IPS DF 6.9 (cell line): Measurements from ENCODE around the gene MRPL17.

ENCODE experiments used
- DNase-seq: peaks from one replicate; pipeline ENCODE4 v3.0.0-alpha.2; 2013; ENCODE audit warnings: low read depth, low spot score
- H3K27ac ChIP-seq: one replicate; pipeline ENCODE4 v1.5.1; 2013; ENCODE audit warnings: low read length, control low read depth
- H3K27me3 ChIP-seq: 2 replicates; pipeline ENCODE4 v1.6.1; 2013; ENCODE audit warnings: mild to moderate bottlenecking, low read length; ENCODE audit not compliant: control insufficient read depth, insufficient read depth
- H3K36me3 ChIP-seq: 2 replicates; pipeline ENCODE4 v1.6.1; 2013; ENCODE audit warnings: low read length; ENCODE audit not compliant: control insufficient read depth, insufficient read depth
- H3K4me1 ChIP-seq: 2 replicates; pipeline ENCODE4 v1.6.1; 2013; ENCODE audit warnings: low read length; ENCODE audit not compliant: control insufficient read depth, insufficient read depth
- H3K4me3 ChIP-seq: 2 replicates; pipeline ENCODE4 v1.5.1; 2013; ENCODE audit warnings: mild to moderate bottlenecking, low read length
- H3K9me3 ChIP-seq: 2 replicates; pipeline ENCODE4 v1.6.1; 2013; ENCODE audit warnings: low read length, inconsistent platforms; ENCODE audit not compliant: control insufficient read depth, insufficient read depth
- WGBS: extraction: QIAGEN DNeasy Blood & Tissue Kit; methylation state at CpG from one replicate; pipeline ENCODE4 v1.1.7; 2013; ENCODE audit warnings: mixed read lengths, missing lambda C conversion rate; ENCODE audit not compliant: insufficient read length, insufficient coverage; 5-methylcytosine and 5-hydroxymethylcytosine counted together

MRPL17 gene

GRCh38 chr11:6682591-6682935 is 577 bp downstream of the MRPL17 start:
- Histone ChIP-seq H3K4me1 (peaks cover 1% of the 10 kb centered on the region; the same call in 1 of the 2 replicates), H3K36me3 (no peaks in the 10 kb centered on the region; the same call in 1 of the 2 replicates), H3K4me3 (peak overlapping the region; percentile 77), H3K27ac (no peak overlapping the region), H3K9me3 (no peaks in the 10 kb centered on the region), H3K27me3 (no peaks in the 10 kb centered on the region)
- DNase-seq: no peak
- no CpG with 5 or more reads among the region's 10 CpGs for WGBS

GRCh38 chr11:6681949-6682348 is 1.2 kb downstream of the MRPL17 start:
- DNase-seq: no peak
- H3K4me3 ChIP-seq: peak overlapping the region; percentile 77; the same call in 1 of the 2 replicates
- H3K36me3 ChIP-seq: no peaks in the 10 kb centered on the region; the same call in 1 of the 2 replicates
- no peak overlapping the region for H3K27ac ChIP-seq
- H3K27me3 ChIP-seq: no peaks in the 10 kb centered on the region
- WGBS: no CpG with 5 or more reads among the region's 5 CpGs
- H3K9me3 ChIP-seq: no peaks in the 10 kb centered on the region
- 0 out of 2 replicates have a peak, but pooled peaks cover 1% of the 10 kb centered on the region for H3K4me1 ChIP-seq

GRCh38 chr11:6681505-6681904 is 1.6 kb downstream of the MRPL17 start:
- no peaks in the 10 kb centered on the region; the same call in 1 of the 2 replicates for H3K36me3 ChIP-seq
- no peak overlapping the region for H3K4me3 ChIP-seq
- 0 out of 2 replicates have a peak, but pooled peaks cover 1% of the 10 kb centered on the region for H3K4me1 ChIP-seq
- no peak for DNase-seq
- H3K9me3 ChIP-seq: no peaks in the 10 kb centered on the region
- WGBS: no CpG with 5 or more reads among the region's 1 CpG
- no peaks in the 10 kb centered on the region for H3K27me3 ChIP-seq
- H3K27ac ChIP-seq: no peak overlapping the region

GRCh38 chr11:6677018-6677417 is 6.1 kb downstream of the MRPL17 start:
- Histone ChIP-seq H3K9me3 (no peaks in the 10 kb centered on the region), H3K27me3 (no peaks in the 10 kb centered on the region), H3K36me3 (no peaks in the 10 kb centered on the region; the same call in 1 of the 2 replicates), H3K4me1 (0 out of 2 replicates have a peak, but pooled peaks cover 1% of the 10 kb centered on the region), H3K4me3 (no peak overlapping the region), H3K27ac (no peak overlapping the region)
- no CpG with 5 or more reads among the region's 3 CpGs for WGBS
- no peak for DNase-seq

GRCh38 chr11:6674862-6675261 is 8.3 kb downstream of the MRPL17 start:
- H3K9me3 ChIP-seq: no peaks in the 10 kb centered on the region; the same call in 1 of the 2 replicates
- no peaks in the 10 kb centered on the region for H3K27me3 ChIP-seq
- no peaks in the 10 kb centered on the region for H3K4me1 ChIP-seq
- H3K4me3 ChIP-seq: no peak overlapping the region
- WGBS: no CpG with 5 or more reads among the region's 4 CpGs
- H3K27ac ChIP-seq: no peak overlapping the region
- DNase-seq: no peak
- H3K36me3 ChIP-seq: no peaks in the 10 kb centered on the region

GRCh38 chr11:6674219-6674597 is 8.9 kb downstream of the MRPL17 start:
- H3K9me3 ChIP-seq: no peaks in the 10 kb centered on the region; the same call in 1 of the 2 replicates
- H3K27me3 ChIP-seq: no peaks in the 10 kb centered on the region
- no peak for DNase-seq
- no CpG with 5 or more reads among the region's 1 CpG for WGBS
- no peak overlapping the region for H3K4me3 ChIP-seq
- no peaks in the 10 kb centered on the region for H3K4me1 ChIP-seq
- H3K36me3 ChIP-seq: no peaks in the 10 kb centered on the region
- no peak overlapping the region for H3K27ac ChIP-seq

- H3K27me3 ChIP-seq: no peaks in the 10 kb centered on the region
- no peak overlapping the region for H3K4me3 ChIP-seq
- no peak for DNase-seq
- no peaks in the 10 kb centered on the region; the same call in 1 of the 2 replicates for H3K9me3 ChIP-seq
- H3K27ac ChIP-seq: no peak overlapping the region
- no peaks in the 10 kb centered on the region for H3K36me3 ChIP-seq
- no peaks in the 10 kb centered on the region for H3K4me1 ChIP-seq
Measured at GRCh38 chr11:6673523-6674218, 9.5 kb downstream of the MRPL17 start.

GRCh38 chr11:6671991-6672390 is 11.1 kb downstream of the MRPL17 start:
- H3K9me3 ChIP-seq: no peaks in the 10 kb centered on the region; the same call in 1 of the 2 replicates
- no peak for DNase-seq
- H3K27ac ChIP-seq: no peak overlapping the region
- H3K4me3 ChIP-seq: no peak overlapping the region
- no peaks in the 10 kb centered on the region for H3K4me1 ChIP-seq
- H3K27me3 ChIP-seq: no peaks in the 10 kb centered on the region
- no CpG with 5 or more reads among the region's 2 CpGs for WGBS
- no peaks in the 10 kb centered on the region for H3K36me3 ChIP-seq

- Histone ChIP-seq H3K27me3 (no peaks in the 10 kb centered on the region), H3K27ac (no peak overlapping the region), H3K4me1 (no peaks in the 10 kb centered on the region), H3K9me3 (no peaks in the 10 kb centered on the region; the same call in 1 of the 2 replicates), H3K4me3 (no peak overlapping the region), H3K36me3 (no peaks in the 10 kb centered on the region)
- no peak for DNase-seq
- WGBS: 100% methylated on average over 1 of the region's 6 CpGs
Measured at GRCh38 chr11:6670202-6670830, 12.8 kb downstream of the MRPL17 start.

GRCh38 chr11:6667733-6668374 is 15.3 kb downstream of the MRPL17 start:
- Histone ChIP-seq H3K27me3 (no peaks in the 10 kb centered on the region), H3K27ac (no peak overlapping the region), H3K4me3 (no peak overlapping the region), H3K36me3 (no peaks in the 10 kb centered on the region), H3K9me3 (no peaks in the 10 kb centered on the region; the same call in 1 of the 2 replicates), H3K4me1 (no peaks in the 10 kb centered on the region)
- no CpG with 5 or more reads among the region's 3 CpGs for WGBS
- no peak for DNase-seq
